Parathyroid adenoma (tissue), 2 donors: Measurements from ENCODE around the gene RALGAPA1.
"Not testable (repeated sequence)": the region's sequence is repeated elsewhere in the genome, so short reads cannot be mapped to it uniquely, and the experiment has no call there.

Source experiments
- H2AFZ ChIP-seq: fragments of 300-600 bp; sonication (generic); one replicate; pipeline ENCODE4 v1.7.0; 2017; ENCODE audit warnings: antibody characterized with exemption, mild to moderate bottlenecking
- H3K27ac ChIP-seq: fragments of 300-600 bp; sonication (generic); one replicate; pipeline ENCODE4 v1.7.0; 2017
- H3K27me3 ChIP-seq: fragments of 300-600 bp; sonication (generic); one replicate; pipeline ENCODE4 v1.7.0; 2017; ENCODE audit warnings: low read length; ENCODE audit not compliant: control insufficient read depth, insufficient read depth
- H3K36me3 ChIP-seq: fragments of 300-600 bp; sonication (generic); one replicate; pipeline ENCODE4 v1.7.0; 2017; ENCODE audit warnings: low read length; ENCODE audit not compliant: control insufficient read depth, insufficient read depth
- H3K4me1 ChIP-seq: fragments of 300-600 bp; sonication (generic); one replicate; pipeline ENCODE4 v1.7.0; 2017; ENCODE audit warnings: control low read depth
- H3K4me2 ChIP-seq: fragments of 300-600 bp; sonication (generic); one replicate; pipeline ENCODE4 v1.7.0; 2017; ENCODE audit warnings: low read length
- H3K4me3 ChIP-seq: fragments of 300-600 bp; sonication (generic); one replicate; pipeline ENCODE4 v1.7.0; 2017; ENCODE audit warnings: low read depth, low read length
- H3K79me2 ChIP-seq: fragments of 300-600 bp; sonication (generic); one replicate; pipeline ENCODE4 v1.7.0; 2017; ENCODE audit warnings: control low read depth
- H3K9ac ChIP-seq: fragments of 300-600 bp; sonication (generic); one replicate; pipeline ENCODE4 v1.7.0; 2017; ENCODE audit warnings: mild to moderate bottlenecking
- H3K9me3 ChIP-seq: fragments of 300-600 bp; sonication (generic); one replicate; pipeline ENCODE4 v1.7.0; 2017; ENCODE audit warnings: low read length; ENCODE audit not compliant: control insufficient read depth
- TF ChIP-seq, protein P1 (sequence below): fragments of 300-600 bp; sonication (generic); IDR thresholded peaks from one replicate; pipeline ENCODE4 v1.7.0; 2017; ENCODE audit warnings: antibody characterized with exemption, mild to moderate bottlenecking
- donor health status: primary hyperparathyroidism.

Gene RALGAPA1

GRCh38 chr14:35853225-35853624 is 44.1 kb upstream of the RALGAPA1 start:
- no peak overlapping the region for H3K4me3 ChIP-seq
- peaks cover 2% of the 10 kb centered on the region for H3K79me2 ChIP-seq
- no peaks in the 10 kb centered on the region for H3K27me3 ChIP-seq
- TF ChIP-seq, protein P1, sequence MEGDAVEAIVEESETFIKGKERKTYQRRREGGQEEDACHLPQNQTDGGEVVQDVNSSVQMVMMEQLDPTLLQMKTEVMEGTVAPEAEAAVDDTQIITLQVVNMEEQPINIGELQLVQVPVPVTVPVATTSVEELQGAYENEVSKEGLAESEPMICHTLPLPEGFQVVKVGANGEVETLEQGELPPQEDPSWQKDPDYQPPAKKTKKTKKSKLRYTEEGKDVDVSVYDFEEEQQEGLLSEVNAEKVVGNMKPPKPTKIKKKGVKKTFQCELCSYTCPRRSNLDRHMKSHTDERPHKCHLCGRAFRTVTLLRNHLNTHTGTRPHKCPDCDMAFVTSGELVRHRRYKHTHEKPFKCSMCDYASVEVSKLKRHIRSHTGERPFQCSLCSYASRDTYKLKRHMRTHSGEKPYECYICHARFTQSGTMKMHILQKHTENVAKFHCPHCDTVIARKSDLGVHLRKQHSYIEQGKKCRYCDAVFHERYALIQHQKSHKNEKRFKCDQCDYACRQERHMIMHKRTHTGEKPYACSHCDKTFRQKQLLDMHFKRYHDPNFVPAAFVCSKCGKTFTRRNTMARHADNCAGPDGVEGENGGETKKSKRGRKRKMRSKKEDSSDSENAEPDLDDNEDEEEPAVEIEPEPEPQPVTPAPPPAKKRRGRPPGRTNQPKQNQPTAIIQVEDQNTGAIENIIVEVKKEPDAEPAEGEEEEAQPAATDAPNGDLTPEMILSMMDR, result no peak
- no peaks in the 10 kb centered on the region for H3K4me1 ChIP-seq
- no peaks in the 10 kb centered on the region for H3K36me3 ChIP-seq
- no peaks in the 10 kb centered on the region for H3K9me3 ChIP-seq
- no peak overlapping the region for H3K4me2 ChIP-seq
- no peak overlapping the region for H2AFZ ChIP-seq
- no peak overlapping the region for H3K9ac ChIP-seq
- no peak overlapping the region for H3K27ac ChIP-seq

- no peak overlapping the region for H3K9ac ChIP-seq
- peaks cover 2% of the 10 kb centered on the region for H3K79me2 ChIP-seq
- H3K9me3 ChIP-seq, result no peaks in the 10 kb centered on the region
- H3K36me3 ChIP-seq, result no peaks in the 10 kb centered on the region
- H3K4me3 ChIP-seq, result no peak overlapping the region
- H3K27ac ChIP-seq, result no peak overlapping the region
- no peak overlapping the region for H2AFZ ChIP-seq
- H3K4me1 ChIP-seq, result no peaks in the 10 kb centered on the region
- TF ChIP-seq, protein P1, result no peak
- no peak overlapping the region for H3K4me2 ChIP-seq
- no peaks in the 10 kb centered on the region for H3K27me3 ChIP-seq
Observed at GRCh38 chr14:35851823-35852222, 42.7 kb upstream of the RALGAPA1 start.

DNA sequence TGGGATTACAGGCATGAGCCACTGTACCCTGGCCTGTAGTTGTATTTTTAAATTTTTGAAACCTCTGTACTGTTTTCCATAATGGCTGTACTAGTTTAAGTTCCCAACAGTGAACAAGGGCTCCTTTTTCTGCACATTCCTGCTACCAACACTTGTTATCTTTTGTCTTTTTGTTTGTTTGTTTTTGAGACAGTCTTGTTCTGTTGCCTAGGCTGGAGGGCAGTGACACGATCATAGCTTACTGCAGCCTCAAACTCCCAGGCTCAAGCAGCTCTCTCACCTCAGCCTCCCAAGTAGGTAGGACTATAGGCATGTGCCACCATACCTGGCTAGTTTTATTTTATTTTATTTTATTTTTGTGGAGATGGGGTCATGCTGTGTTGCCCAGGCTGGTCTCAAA is 40.0 kb upstream of the RALGAPA1 start:
- no peak overlapping the region for H3K4me2 ChIP-seq
- no peak overlapping the region for H3K27ac ChIP-seq
- no peaks in the 10 kb centered on the region for H3K36me3 ChIP-seq
- no peaks in the 10 kb centered on the region for H3K9me3 ChIP-seq
- no peaks in the 10 kb centered on the region for H3K27me3 ChIP-seq
- no peak overlapping the region for H2AFZ ChIP-seq
- TF ChIP-seq, protein P1, result no peak
- H3K4me1 ChIP-seq, result no peaks in the 10 kb centered on the region
- H3K79me2 ChIP-seq, result peaks cover 2% of the 10 kb centered on the region
- H3K4me3 ChIP-seq, result no peak overlapping the region
- H3K9ac ChIP-seq, result no peak overlapping the region

- Histone ChIP-seq H3K36me3 (no peaks in the 10 kb centered on the region), H3K79me2 (peaks cover 2% of the 10 kb centered on the region), H3K27me3 (no peaks in the 10 kb centered on the region)
Observed at GRCh38 chr14:35847636-35848035, 38.5 kb upstream of the RALGAPA1 start.

GRCh38 chr14:35844494-35844893 is 35.4 kb upstream of the RALGAPA1 start:
- Histone ChIP-seq H3K27me3 (no peaks in the 10 kb centered on the region), H3K4me1 (no peaks in the 10 kb centered on the region), H3K36me3 (no peaks in the 10 kb centered on the region), H3K4me2 (no peak overlapping the region), H3K27ac (no peak overlapping the region), H3K9me3 (no peaks in the 10 kb centered on the region), H3K79me2 (peaks cover 12% of the 10 kb centered on the region), H3K4me3 (no peak overlapping the region), H3K9ac (no peak overlapping the region), H2AFZ (no peak overlapping the region)
- TF ChIP-seq, protein P1, result no peak

More at GRCh38 chr14:35847636-35848035, 38.5 kb upstream of the RALGAPA1 start:
- TF ChIP-seq, protein P1, result no peak
- no peak overlapping the region for H3K27ac ChIP-seq
- H3K4me1 ChIP-seq, result no peaks in the 10 kb centered on the region
- no peak overlapping the region for H3K4me3 ChIP-seq
- no peak overlapping the region for H2AFZ ChIP-seq
- H3K9me3 ChIP-seq, result no peaks in the 10 kb centered on the region
- no peak overlapping the region for H3K9ac ChIP-seq
- no peak overlapping the region for H3K4me2 ChIP-seq

DNA sequence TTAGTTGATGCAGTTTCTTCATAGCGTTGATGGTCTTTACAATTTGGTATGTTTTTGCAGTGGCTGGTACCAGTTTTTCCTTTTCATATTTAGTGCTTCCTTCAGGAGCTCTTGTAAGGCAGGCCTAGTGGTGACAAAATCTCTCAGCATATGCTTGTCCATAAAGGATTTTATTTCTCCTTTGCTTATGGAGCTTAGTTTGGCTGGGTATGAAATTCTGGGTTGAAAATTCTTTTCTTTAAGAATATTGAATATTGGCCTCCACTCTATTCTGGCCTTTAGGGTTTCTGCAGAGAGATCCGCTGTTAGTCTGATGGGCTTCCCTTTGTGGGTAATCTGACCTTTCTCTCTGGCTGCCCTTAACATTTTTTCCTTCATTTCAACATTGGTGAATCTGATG is 33.1 kb upstream of the RALGAPA1 start:
- not testable (repeated sequence) for H3K27me3 ChIP-seq, H3K9me3 ChIP-seq, H3K36me3 ChIP-seq

DNA sequence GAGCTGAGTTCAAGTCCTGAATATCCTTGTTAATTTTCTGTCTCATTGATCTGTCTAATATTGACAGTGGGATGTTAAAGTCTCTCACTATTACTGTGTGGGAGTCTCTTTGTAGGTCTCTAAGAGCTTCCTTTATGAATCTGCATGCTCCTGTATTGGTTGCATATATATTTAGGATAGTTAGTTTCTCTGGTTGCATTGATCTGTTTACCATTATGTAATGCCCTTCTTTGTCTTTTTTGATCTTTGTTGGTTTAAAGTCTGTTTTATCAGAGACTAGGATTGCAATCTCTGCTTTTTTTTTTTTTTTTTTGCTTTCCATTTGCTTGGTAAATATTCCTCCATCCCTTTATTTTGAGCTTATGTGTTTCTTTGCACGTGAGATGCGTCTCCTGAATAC is 32.6 kb upstream of the RALGAPA1 start:
- not testable (repeated sequence) for H3K9ac ChIP-seq, H2AFZ ChIP-seq, H3K27ac ChIP-seq, H3K9me3 ChIP-seq, H3K4me3 ChIP-seq, H3K27me3 ChIP-seq, H3K36me3 ChIP-seq, H3K4me2 ChIP-seq, H3K4me1 ChIP-seq
- H3K79me2 ChIP-seq, result peaks cover 22% of the 10 kb centered on the region

More for the DNA sequence above, 33.1 kb upstream of the RALGAPA1 start:
- H3K4me1 ChIP-seq, H2AFZ ChIP-seq, H3K4me2 ChIP-seq, H3K9ac ChIP-seq, H3K4me3 ChIP-seq, H3K27ac ChIP-seq: not testable (repeated sequence)
- H3K79me2 ChIP-seq, result peaks cover 22% of the 10 kb centered on the region
